H9 (cell line): ENCODE results near the gene KIF11. TPM values are rescaled to one million over a fixed set of nuclear protein-coding genes. Genes with fewer than 3 reads are reported as not detected.

Experiments
- DNase-seq: peaks from one replicate; pipeline ENCODE4 v3.0.0-alpha.2; 2017
- H2AFZ ChIP-seq: one replicate; pipeline ENCODE4 v1.6.1; 2013; ENCODE audit warnings: mild to moderate bottlenecking, low read length, control low read depth, moderate library complexity
- H2AK5ac ChIP-seq: 2 replicates; pipeline ENCODE4 v1.6.1; 2013; ENCODE audit warnings: low read length, control low read depth, mixed read lengths; ENCODE audit not compliant: insufficient read length
- H2BK120ac ChIP-seq: one replicate; pipeline ENCODE4 v1.6.1; 2013; ENCODE audit warnings: low read depth, mild to moderate bottlenecking, low read length, control low read depth, inconsistent platforms; ENCODE audit not compliant: poor library complexity, severe bottlenecking
- H2BK12ac ChIP-seq: 2 replicates; pipeline ENCODE4 v1.6.1; 2013; ENCODE audit warnings: low read length, control low read depth, mixed read lengths, low read depth; ENCODE audit not compliant: insufficient read length
- H2BK15ac ChIP-seq: 2 replicates; pipeline ENCODE4 v1.6.1; 2013; ENCODE audit warnings: low read depth, low read length, control low read depth
- H2BK20ac ChIP-seq: one replicate; pipeline ENCODE4 v1.6.1; 2013; ENCODE audit warnings: low read depth, mild to moderate bottlenecking, low read length, control low read depth, inconsistent platforms; ENCODE audit not compliant: poor library complexity, severe bottlenecking
- H2BK5ac ChIP-seq: 2 replicates; pipeline ENCODE4 v1.6.1; 2013; ENCODE audit warnings: low read length, control low read depth, mixed read lengths; ENCODE audit not compliant: insufficient read length
- H3K14ac ChIP-seq: 2 replicates; pipeline ENCODE4 v1.6.1; 2013; ENCODE audit warnings: low read length, control low read depth; ENCODE audit not compliant: insufficient read depth
- H3K18ac ChIP-seq: 2 replicates; pipeline ENCODE4 v1.6.1; 2013; ENCODE audit warnings: low read depth, mild to moderate bottlenecking, mixed read lengths, low read length, control low read depth; ENCODE audit not compliant: insufficient read length
- H3K23ac ChIP-seq: 2 replicates; pipeline ENCODE4 v1.6.1; 2013; ENCODE audit warnings: low read length, control low read depth, mixed read lengths, low read depth; ENCODE audit not compliant: insufficient read length
- H3K23me2 ChIP-seq: 2 replicates; pipeline ENCODE4 v1.6.1; 2013; ENCODE audit warnings: low read depth, mild to moderate bottlenecking, mixed read lengths, low read length, control low read depth; ENCODE audit not compliant: insufficient read length, poor library complexity, severe bottlenecking
- H3K27ac ChIP-seq: 2 replicates; pipeline ENCODE4 v1.5.1; 2013; ENCODE audit warnings: low read length, control low read depth, mixed read lengths, low read depth; ENCODE audit not compliant: insufficient read length
- H3K27me3 ChIP-seq: 2 replicates; pipeline ENCODE4 v1.6.1; 2013; ENCODE audit warnings: low read length, control low read depth, inconsistent platforms; ENCODE audit not compliant: insufficient read depth
- H3K4ac ChIP-seq: 2 replicates; pipeline ENCODE4 v1.6.1; 2013; ENCODE audit warnings: low read depth, mild to moderate bottlenecking, control low read depth, inconsistent platforms, low read length, moderate library complexity
- H3K4me1 ChIP-seq: 2 replicates; pipeline ENCODE4 v1.6.1; 2013; ENCODE audit warnings: low read length, control low read depth, inconsistent platforms; ENCODE audit not compliant: insufficient read depth
- H3K4me2 ChIP-seq: 2 replicates; pipeline ENCODE4 v1.6.1; 2013; ENCODE audit warnings: low read length, control low read depth, mixed read lengths; ENCODE audit not compliant: insufficient read length, insufficient read depth
- H3K56ac ChIP-seq: 2 replicates; pipeline ENCODE4 v1.6.1; 2013; ENCODE audit warnings: low read depth, mild to moderate bottlenecking, mixed read lengths, low read length, control low read depth; ENCODE audit not compliant: insufficient read length
- H3K79me1 ChIP-seq: 2 replicates; pipeline ENCODE4 v1.6.1; 2013; ENCODE audit warnings: low read depth, mild to moderate bottlenecking, moderate library complexity, low read length, control low read depth, inconsistent platforms; ENCODE audit not compliant: insufficient read depth, poor library complexity, severe bottlenecking
- H3K79me2 ChIP-seq: 2 replicates; pipeline ENCODE4 v1.6.1; 2013; ENCODE audit warnings: low read length, control low read depth, inconsistent platforms; ENCODE audit not compliant: insufficient read depth
- H3K9ac ChIP-seq: 2 replicates; pipeline ENCODE4 v1.6.1; 2013; ENCODE audit warnings: low read length, control low read depth, mixed read lengths; ENCODE audit not compliant: insufficient read length; ENCODE audit errors: extremely low read depth
- H3K9me3 ChIP-seq: one replicate; pipeline ENCODE4 v1.6.1; 2013; ENCODE audit warnings: low read depth, low read length, inconsistent platforms; ENCODE audit not compliant: control insufficient read depth
- H3T11ph ChIP-seq: one replicate; pipeline ENCODE4 v1.6.1; 2013; ENCODE audit warnings: mild to moderate bottlenecking, low read length, control low read depth, inconsistent platforms
- H4K20me1 ChIP-seq: one replicate; pipeline ENCODE4 v1.6.1; 2013; ENCODE audit not compliant: control insufficient read depth, insufficient read length, insufficient read depth
- H4K5ac ChIP-seq: 2 replicates; pipeline ENCODE4 v1.6.1; 2013; ENCODE audit warnings: low read depth, mild to moderate bottlenecking, mixed read lengths, low read length, control low read depth; ENCODE audit not compliant: insufficient read length
- H4K8ac ChIP-seq: replicated peaks from 2 replicates; pipeline ENCODE4 v1.6.1; 2013; ENCODE audit warnings: low read length, control low read depth, mixed read lengths, low read depth; ENCODE audit not compliant: insufficient read length
- H4K91ac ChIP-seq: 2 replicates; pipeline ENCODE4 v1.6.1; 2013; ENCODE audit warnings: low read depth, mild to moderate bottlenecking, moderate library complexity, mixed read lengths, low read length, control low read depth; ENCODE audit not compliant: insufficient read length
- H3K27ac Mint-ChIP-seq, 3 experiments: 2 replicates in 2 of 3; 3 replicates in 1 of 3; pipeline ENCODE4 v1.8.0; 2020 to 2021; ENCODE audit warnings: mixed read lengths in 3 of 3, mild to moderate bottlenecking in 1 of 3, moderate library complexity in 1 of 3
- H3K27me3 Mint-ChIP-seq: 2 replicates; pipeline ENCODE4 v1.8.0; 2021; ENCODE audit warnings: low read depth, mild to moderate bottlenecking, moderate library complexity, mixed read lengths
- H3K36me3 Mint-ChIP-seq, 3 experiments: 2 replicates in 2 of 3; 3 replicates in 1 of 3; pipeline ENCODE4 v1.8.0; 2020 to 2021; ENCODE audit warnings: low read depth in 3 of 3, mixed read lengths in 3 of 3; ENCODE audit not compliant: insufficient read depth in 1 of 3
- H3K4me1 Mint-ChIP-seq, 2 experiments: 2 replicates each; pipeline ENCODE4 v1.8.0; 2020; ENCODE audit warnings: mixed read lengths in 2 of 2
- H3K4me3 Mint-ChIP-seq, 2 experiments: 2 replicates in 1 of 2; 3 replicates in 1 of 2; pipeline ENCODE4 v1.8.0; 2020 to 2021; ENCODE audit warnings: mild to moderate bottlenecking in 2 of 2, mixed read lengths in 2 of 2, moderate library complexity in 1 of 2
- H3K9me3 Mint-ChIP-seq, 2 experiments: 2 replicates in 1 of 2; 3 replicates in 1 of 2; pipeline ENCODE4 v1.8.0; 2020; ENCODE audit warnings: mild to moderate bottlenecking in 2 of 2, mixed read lengths in 2 of 2, moderate library complexity in 1 of 2
- WGBS: extraction: QIAGEN DNeasy Blood & Tissue Kit; methylation state at CpG from one replicate; pipeline ENCODE4 v1.1.7; 2013; ENCODE audit warnings: missing lambda C conversion rate, low lambda C conversion rate, mixed read lengths; ENCODE audit not compliant: insufficient read length; ENCODE audit errors: extremely low coverage; 5-methylcytosine and 5-hydroxymethylcytosine counted together
- total RNA-seq: library from RNA; stranded (reverse); gene quantifications from 2 replicates; pipeline ENCODE4 v1.2.1, GENCODE V29; 2021
- TF ChIP-seq, protein P1 (sequence below): fragments of 200-600 bp; sonication (generic); conservative IDR thresholded peaks from 3 replicates; pipeline ENCODE4 v1.8.0; 2021; ENCODE audit warnings: antibody characterized with exemption, mild to moderate bottlenecking

KIF11 gene
- total RNA-seq, 1 experiment from 2014 or later, result 54.4 TPM

- H3K27ac Mint-ChIP-seq, result no peak overlapping the region
- Histone ChIP-seq H2BK20ac (no peak overlapping the region), H2BK15ac (no peak overlapping the region), H4K8ac (no peak overlapping the region), H3K79me2 (no peaks in the 10 kb centered on the region), H3K56ac (no peak overlapping the region), H3K4me1 (no peaks in the 10 kb centered on the region), H2BK12ac (no peak overlapping the region), H2AFZ (no peak overlapping the region), H3K27ac (no peak overlapping the region), H2BK120ac (no peak overlapping the region), H3K9me3 (no peaks in the 10 kb centered on the region), H3K14ac (no peak overlapping the region), H3K27me3 (no peaks in the 10 kb centered on the region), H3T11ph (no peak overlapping the region), H3K23ac (no peak overlapping the region), H2AK5ac (no peak overlapping the region), H3K23me2 (no peaks in the 10 kb centered on the region), H2BK5ac (no peak overlapping the region), H4K5ac (no peak overlapping the region), H3K9ac (no peak overlapping the region), H4K20me1 (no peaks in the 10 kb centered on the region), H3K4me2 (no peak overlapping the region), H4K91ac (no peak overlapping the region), H3K79me1 (no peaks in the 10 kb centered on the region), H3K18ac (no peak overlapping the region), H3K4ac (no peak overlapping the region)
- peaks cover 9 to 11% of the 10 kb centered on the region in 2 experiments; a peak in 4 of 5 replicates for H3K9me3 Mint-ChIP-seq
- peaks cover 0 to 5% (median 0%) of the 10 kb centered on the region in 3 experiments; a peak in 5 of 7 replicates for H3K36me3 Mint-ChIP-seq
- DNase-seq, result no peak
- H3K27me3 Mint-ChIP-seq, result peaks cover 23% of the 10 kb centered on the region
- no CpG with 5 or more reads among the region's 2 CpGs for WGBS
- no peaks in the 10 kb centered on the region for H3K4me1 Mint-ChIP-seq
- TF ChIP-seq, protein P1, sequence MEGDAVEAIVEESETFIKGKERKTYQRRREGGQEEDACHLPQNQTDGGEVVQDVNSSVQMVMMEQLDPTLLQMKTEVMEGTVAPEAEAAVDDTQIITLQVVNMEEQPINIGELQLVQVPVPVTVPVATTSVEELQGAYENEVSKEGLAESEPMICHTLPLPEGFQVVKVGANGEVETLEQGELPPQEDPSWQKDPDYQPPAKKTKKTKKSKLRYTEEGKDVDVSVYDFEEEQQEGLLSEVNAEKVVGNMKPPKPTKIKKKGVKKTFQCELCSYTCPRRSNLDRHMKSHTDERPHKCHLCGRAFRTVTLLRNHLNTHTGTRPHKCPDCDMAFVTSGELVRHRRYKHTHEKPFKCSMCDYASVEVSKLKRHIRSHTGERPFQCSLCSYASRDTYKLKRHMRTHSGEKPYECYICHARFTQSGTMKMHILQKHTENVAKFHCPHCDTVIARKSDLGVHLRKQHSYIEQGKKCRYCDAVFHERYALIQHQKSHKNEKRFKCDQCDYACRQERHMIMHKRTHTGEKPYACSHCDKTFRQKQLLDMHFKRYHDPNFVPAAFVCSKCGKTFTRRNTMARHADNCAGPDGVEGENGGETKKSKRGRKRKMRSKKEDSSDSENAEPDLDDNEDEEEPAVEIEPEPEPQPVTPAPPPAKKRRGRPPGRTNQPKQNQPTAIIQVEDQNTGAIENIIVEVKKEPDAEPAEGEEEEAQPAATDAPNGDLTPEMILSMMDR, result no peak
- H3K4me3 Mint-ChIP-seq, result no peak overlapping the region
These were observed 88.4 kb downstream of the KIF11 start for GRCh38 chr10:92681306-92681834.
